GM12878 (cell line): ENCODE results near the gene MSI2. TPM values are rescaled to one million over a fixed set of nuclear protein-coding genes. Genes with fewer than 3 reads are reported as not detected.

Experiments used
- ATF7 ChIP-seq: fragments of 450-650 bp; IDR thresholded peaks from 2 replicates; pipeline ENCODE4 v1.6.1; 2016; ENCODE audit warnings: low read depth, mild to moderate bottlenecking
- BACH1 ChIP-seq: fragments of 450-650 bp; IDR thresholded peaks from 2 replicates; pipeline ENCODE4 v1.6.1; 2017; ENCODE audit warnings: mild to moderate bottlenecking, borderline replicate concordance
- BCL11A ChIP-seq: IDR thresholded peaks from 2 replicates; pipeline ENCODE4 v1.6.1; 2011; ENCODE audit warnings: low read depth, low read length
- CHD2 ChIP-seq: IDR thresholded peaks from 2 replicates; pipeline ENCODE4 v1.6.1; 2011; ENCODE audit warnings: low read depth, low read length, improper control_type of control experiment, borderline replicate concordance
- ELK1 ChIP-seq: IDR thresholded peaks from 2 replicates; pipeline ENCODE4 v1.6.1; 2012; ENCODE audit warnings: low read depth, low read length, improper control_type of control experiment
- ESRRA ChIP-seq: IDR thresholded peaks from 2 replicates; pipeline ENCODE4 v1.6.1; 2012; ENCODE audit warnings: mild to moderate bottlenecking, low read length, improper control_type of control experiment
- ETV6 ChIP-seq, 2 experiments: fragments of 450-650 bp in 1 of 2; IDR thresholded peaks in 1 of 2; conservative IDR thresholded peaks in 1 of 2; 2 replicates each; pipeline ENCODE4 v1.6.1; 2014; ENCODE audit warnings: antibody characterized with exemption in 1 of 2, borderline replicate concordance in 1 of 2, low read depth in 1 of 2, mild to moderate bottlenecking in 1 of 2, moderate library complexity in 1 of 2
- HDAC6 ChIP-seq: fragments of 200-600 bp; sonication (generic); IDR thresholded peaks from one replicate; pipeline ENCODE4 v1.8.0; 2017; ENCODE audit warnings: antibody characterized with exemption; ENCODE audit not compliant: unreplicated experiment
- IKZF2 ChIP-seq, 2 experiments: fragments of 450-650 bp; IDR thresholded peaks; 2 replicates each; pipeline ENCODE4 v1.6.1; 2017; ENCODE audit warnings: mild to moderate bottlenecking in 2 of 2, moderate library complexity in 2 of 2
- IRF5 ChIP-seq: fragments of 450-650 bp; IDR thresholded peaks from 2 replicates; pipeline ENCODE4 v1.6.1; 2017; ENCODE audit warnings: borderline replicate concordance
- JUND ChIP-seq: IDR thresholded peaks from 2 replicates; pipeline ENCODE4 v1.6.1; 2012; ENCODE audit warnings: low read depth, mild to moderate bottlenecking, low read length, improper control_type of control experiment, moderate library complexity
- MEF2B ChIP-seq: fragments of 450-650 bp; IDR thresholded peaks from 2 replicates; pipeline ENCODE4 v1.6.1; 2018; ENCODE audit warnings: mild to moderate bottlenecking, moderate library complexity; ENCODE audit not compliant: partially characterized antibody, poor library complexity, severe bottlenecking
- NFIC ChIP-seq: IDR thresholded peaks from 2 replicates; pipeline ENCODE4 v1.6.1; 2012; ENCODE audit warnings: low read depth, mild to moderate bottlenecking, inconsistent platforms, low read length, moderate library complexity
- NFYA ChIP-seq: IDR thresholded peaks from 2 replicates; pipeline ENCODE4 v1.6.1; 2011; ENCODE audit warnings: low read depth, mild to moderate bottlenecking, low read length, improper control_type of control experiment, borderline replicate concordance
- NFYB ChIP-seq: IDR thresholded peaks from 2 replicates; pipeline ENCODE4 v1.6.1; 2011; ENCODE audit warnings: low read depth, mild to moderate bottlenecking, low read length, improper control_type of control experiment, moderate library complexity; ENCODE audit not compliant: insufficient read depth
- RFX5 ChIP-seq: IDR thresholded peaks from 2 replicates; pipeline ENCODE4 v1.6.1; 2011; ENCODE audit warnings: low read depth, low read length, improper control_type of control experiment
- SKIL ChIP-seq: fragments of 450-650 bp; IDR thresholded peaks from 2 replicates; pipeline ENCODE4 v1.6.1; 2017; ENCODE audit warnings: mild to moderate bottlenecking, low read depth, inconsistent platforms; ENCODE audit not compliant: poor library complexity, severe bottlenecking
- SMAD1 ChIP-seq: fragments of 450-650 bp; IDR thresholded peaks from 2 replicates; pipeline ENCODE4 v1.6.1; 2018; ENCODE audit warnings: mild to moderate bottlenecking, low read depth; ENCODE audit not compliant: partially characterized antibody
- SMC3 ChIP-seq: IDR thresholded peaks from 2 replicates; pipeline ENCODE4 v1.6.1; 2011; ENCODE audit warnings: low read length, improper control_type of control experiment, borderline replicate concordance
- SREBF2 ChIP-seq: IDR thresholded peaks from 2 replicates; pipeline ENCODE4 v1.6.1; 2012; ENCODE audit warnings: mild to moderate bottlenecking, low read length
- SUZ12 ChIP-seq: fragments of 200-600 bp; sonication (generic); IDR thresholded peaks from one replicate; pipeline ENCODE4 v1.6.1; 2018; ENCODE audit warnings: antibody characterized with exemption, mild to moderate bottlenecking; ENCODE audit not compliant: unreplicated experiment
- TARDBP ChIP-seq: IDR thresholded peaks from 2 replicates; pipeline ENCODE4 v1.6.1; 2016; ENCODE audit warnings: borderline replicate concordance
- ZNF24 ChIP-seq: fragments of 450-650 bp; IDR thresholded peaks from 2 replicates; pipeline ENCODE4 v1.6.1; 2017; ENCODE audit warnings: antibody characterized with exemption, mild to moderate bottlenecking
- ZZZ3 ChIP-seq: IDR thresholded peaks from 2 replicates; pipeline ENCODE4 v1.6.1; 2011; ENCODE audit warnings: low read depth; ENCODE audit not compliant: control insufficient read depth, insufficient read length
- polyA plus RNA-seq, 11 experiments: library from polyadenylated mRNA; depleted of rRNA in 4 of 11; unstranded in 6 of 11; stranded (reverse) in 5 of 11; fragments of >200 nt; fragmentation: Nextera tagmentation in 4 of 11; fragmentation: Illumina TruSeq in 1 of 11; extraction: Ambion mirVana in 4 of 11; extraction: Trizol in 1 of 11; gene quantifications; 1 replicate in 1 of 11; 2 replicates in 10 of 11; pipeline versions ENCODE4 v1.2.1 to v1.2.3, GENCODE V29; 2011 to 2016; ENCODE audit warnings: inconsistent platforms in 2 of 11, missing spikeins in 2 of 11, low read depth in 1 of 11
- total RNA-seq, 4 experiments: library from RNA; depleted of rRNA in 3 of 4; stranded (reverse); fragments of >200 nt in 3 of 4; fragmentation: Illumina TruSeq in 1 of 4; extraction: Trizol in 1 of 4; gene quantifications; 2 replicates each; pipeline versions ENCODE4 v1.2.1 to v1.2.3, GENCODE V29; 2013 to 2021

MSI2 gene
- total and polyA plus RNA-seq, 10 of the 15 experiments (the other 5 are each of a cell fraction or from before 2014, with no cell fraction given): 6.1 to 76.1 (median 42.0) TPM

- TF ChIP-seq MEF2B: peak; percentile 94
- TF ChIP-seq IKZF2 (IDR thresholded peaks at IDR 0.05): peak; percentile 47 to 70; a peak in 2 of 4 replicates
- no peak for TF ChIP-seq BACH1
- TF ChIP-seq JUND: 0 out of 2 replicates have a peak, but pooled peaks have one; percentile 51
- no peak for TF ChIP-seq CHD2
- TF ChIP-seq NFYB: no peak
- no peak for TF ChIP-seq SUZ12
- TF ChIP-seq HDAC6: no peak
- TF ChIP-seq NFYA: no peak
- TF ChIP-seq TARDBP: peak; percentile 60; the same call in 1 of the 2 replicates
- no peak for TF ChIP-seq ZZZ3
- TF ChIP-seq NFIC: peak; percentile 93
- TF ChIP-seq ZNF24: no peak
- peak; percentile 73 for TF ChIP-seq BCL11A
- TF ChIP-seq RFX5: no peak
- TF ChIP-seq ETV6 (conservative IDR thresholded peaks at IDR 0.05 in 1 of 2, IDR thresholded peaks at IDR 0.05 in 1 of 2; ENCODE audit: borderline replicate concordance in 1 of 2, low read depth in 1 of 2): peak in 1 of 2 experiments; percentile 66; a peak in 1 of 4 replicates
- no peak for TF ChIP-seq IRF5
- peak; percentile 71 for TF ChIP-seq ATF7
- no peak for TF ChIP-seq SREBF2
- no peak for TF ChIP-seq SMAD1
- TF ChIP-seq ELK1: no peak
- peak; percentile 18 for TF ChIP-seq SKIL
- no peak for TF ChIP-seq SMC3
- no peak for TF ChIP-seq ESRRA
These were observed 166.3 kb downstream of the MSI2 start (continued) for GRCh38 chr17:57422574-57423164.
